ENCODE measurements around the gene CACNG5. TPM values are rescaled to one million over a fixed set of nuclear protein-coding genes. Genes with fewer than 3 reads are reported as not detected.

The CACNG5 gene
- total RNA-seq, 1 donor from 2014 or later: not detected

DNA sequence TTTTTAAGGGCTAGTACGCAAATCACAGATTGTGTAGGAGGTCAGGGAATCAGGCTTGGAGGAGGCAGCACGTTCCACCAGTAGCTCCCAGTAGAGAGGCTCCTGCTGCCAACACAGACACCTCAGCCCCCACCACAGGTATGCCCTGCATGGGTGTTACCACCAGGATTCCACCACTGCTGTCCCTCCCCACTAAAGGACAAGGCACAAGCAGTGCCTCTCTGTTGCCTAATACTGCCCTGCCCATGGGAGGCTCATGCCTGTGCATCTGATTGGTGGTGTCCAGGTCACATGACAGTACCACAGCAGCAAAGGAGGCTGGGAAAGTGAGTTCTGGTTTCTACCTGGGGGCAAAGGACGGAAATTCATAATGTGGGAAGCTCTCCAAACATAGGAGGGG, 96.0 kb downstream of the CACNG5 start:
- H3K4me3 ChIP-seq (ENCODE audit: low read depth, low read length): no peak overlapping the region
- DNase-seq (ENCODE audit: low read depth): no peak
- H3K27me3 ChIP-seq (ENCODE audit: control insufficient read depth, insufficient read depth, low read length): no peaks in the 10 kb centered on the region
- H3K36me3 ChIP-seq (ENCODE audit: control insufficient read depth, insufficient read depth, low read length): no peaks in the 10 kb centered on the region
- no peak for TF ChIP-seq CTCF (IDR thresholded peaks at IDR 0.05; ENCODE audit: insufficient read depth, low read length, poor library complexity, severe bottlenecking)

GRCh38 chr17:66932311-66932710, 97.4 kb downstream of the CACNG5 start:
- no peaks in the 10 kb centered on the region for H3K36me3 ChIP-seq (ENCODE audit: control insufficient read depth, insufficient read depth, low read length)
- TF ChIP-seq CTCF (IDR thresholded peaks at IDR 0.05; ENCODE audit: insufficient read depth, low read length, poor library complexity, severe bottlenecking): no peak
- no peak for DNase-seq (ENCODE audit: low read depth)
- no peaks in the 10 kb centered on the region for H3K27me3 ChIP-seq (ENCODE audit: control insufficient read depth, insufficient read depth, low read length)
- H3K4me3 ChIP-seq (ENCODE audit: low read depth, low read length): no peak overlapping the region

- H3K27me3 ChIP-seq (ENCODE audit: control insufficient read depth, insufficient read depth, low read length): peaks cover 5% of the 10 kb centered on the region
- TF ChIP-seq CTCF (IDR thresholded peaks at IDR 0.05; ENCODE audit: insufficient read depth, low read length, poor library complexity, severe bottlenecking): no peak
- DNase-seq (ENCODE audit: low read depth): no peak
- no peaks in the 10 kb centered on the region for H3K36me3 ChIP-seq (ENCODE audit: control insufficient read depth, insufficient read depth, low read length)
- no peak overlapping the region for H3K4me3 ChIP-seq (ENCODE audit: low read depth, low read length)
These were observed 99.1 kb downstream of the CACNG5 start for GRCh38 chr17:66934040-66934439.

Other genes starting within 250 kb of the CACNG5 start
- gene CACNG4, start 129.6 kb downstream of the CACNG5 start, total RNA-seq: 0.84 and 0.96 TPM in 2 replicates
- gene CACNG1, start 209.4 kb downstream of the CACNG5 start, total RNA-seq: not detected in 2 replicates

Data from kidney epithelial cell (primary cell).